Hypothalamus (tissue), 51 donors: Measurements from ENCODE around the gene SLC25A15.
"Not testable (repeated sequence)": the region's sequence is repeated elsewhere in the genome, so short reads cannot be mapped to it uniquely, and the experiment has no call there.

Source experiments
- DNase-seq, 51 donors: peaks; one replicate each; lab custom pipeline; 2025; lab: John Stamatoyannopoulos, UW

The SLC25A15 gene

DNA sequence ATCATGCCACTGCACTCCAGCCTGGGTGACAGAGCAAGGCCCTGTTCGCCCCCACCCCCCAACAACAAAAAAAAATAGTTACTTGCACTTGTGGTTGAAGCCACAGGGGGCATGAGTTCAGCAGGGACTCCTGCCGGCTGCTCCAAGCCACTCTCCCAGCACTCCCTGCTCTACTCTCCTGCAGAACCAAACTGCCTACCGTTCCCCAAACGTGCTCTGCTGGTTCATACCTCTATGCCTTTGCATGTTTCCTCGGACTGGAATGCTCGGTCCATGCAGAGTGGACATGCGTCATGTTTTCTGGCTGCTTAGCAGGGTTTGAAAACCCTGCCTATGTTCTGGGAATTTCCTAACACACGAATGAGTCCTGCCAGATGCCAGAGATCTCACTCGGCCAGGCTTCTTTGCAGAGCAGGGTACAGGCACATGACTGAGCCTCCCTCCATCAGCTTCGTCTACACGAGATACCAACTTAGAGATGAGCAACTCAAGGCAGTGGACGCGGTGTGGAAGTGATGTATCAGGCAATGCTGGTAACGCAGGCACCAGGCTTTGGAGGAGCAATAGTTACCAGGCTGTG is 8.5 kb upstream of the SLC25A15 start:
- no peak for DNase-seq

GRCh38 chr13:40781717-40782116 is 7.7 kb upstream of the SLC25A15 start:
- DNase-seq, result no peak

DNA sequence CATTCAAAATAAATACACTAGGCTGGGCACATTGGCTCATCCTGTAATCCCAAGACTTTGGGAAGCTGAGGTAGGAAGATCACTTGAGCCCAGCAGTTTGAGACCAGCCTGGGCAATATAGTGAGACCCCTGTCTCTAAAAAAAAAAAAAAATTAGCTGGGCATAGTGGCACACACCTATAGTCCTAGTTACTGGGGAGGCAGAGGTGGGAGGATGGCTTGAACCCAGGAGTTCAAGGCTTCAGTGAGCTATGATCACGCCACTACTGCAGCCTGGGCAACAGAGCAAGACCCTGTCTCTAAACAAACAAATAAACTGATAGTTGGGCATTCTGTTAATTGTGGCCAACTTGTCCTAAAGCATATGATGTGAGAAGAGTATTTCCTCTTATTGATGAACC is 6.4 kb upstream of the SLC25A15 start:
- not testable (repeated sequence) for DNase-seq

DNA sequence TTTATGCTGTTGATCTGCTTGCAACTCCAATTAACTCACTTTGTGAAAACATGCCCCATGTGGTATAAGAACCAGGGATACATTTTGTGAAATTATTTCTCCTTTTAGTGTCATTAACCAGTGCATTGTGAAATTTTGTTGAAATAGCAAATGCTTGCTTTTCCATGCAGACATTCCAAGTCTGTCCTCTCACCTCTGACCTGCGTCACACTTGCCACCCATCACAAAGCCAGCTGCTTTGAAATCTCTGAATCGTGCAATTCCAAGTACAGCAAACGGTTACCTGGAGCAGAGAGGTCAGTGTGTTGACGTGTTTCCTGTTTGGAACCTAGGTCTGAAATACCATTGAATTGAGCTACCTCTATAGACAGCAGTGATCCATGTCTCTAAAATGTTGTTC is 4.9 kb upstream of the SLC25A15 start:
- DNase-seq, result no peak

- DNase-seq, result no peak
Observed at GRCh38 chr13:40786568-40786996, 2.8 kb upstream of the SLC25A15 start.

DNA sequence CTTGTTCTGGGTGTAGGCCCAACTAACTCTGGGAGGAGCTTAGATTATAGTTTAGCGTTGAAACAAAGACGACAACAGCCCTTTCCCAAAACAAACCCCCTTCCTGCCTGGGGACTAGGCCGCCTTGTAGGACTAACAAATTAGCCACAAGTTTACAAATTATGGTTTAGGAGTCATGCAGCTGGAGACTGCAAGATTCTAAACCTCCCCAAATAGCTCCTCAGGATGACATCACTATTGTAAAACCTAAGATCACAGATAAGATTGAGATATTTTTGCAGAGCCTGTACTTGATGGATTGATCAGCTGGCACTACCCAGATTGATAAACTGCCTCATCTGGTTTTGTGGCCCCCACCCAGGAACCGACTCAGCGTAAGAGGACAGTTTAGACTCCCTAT is 2.3 kb upstream of the SLC25A15 start:
- DNase-seq, result no peak

- not testable (repeated sequence) for DNase-seq
Observed at GRCh38 chr13:40788540-40789274, 704 bp upstream of the SLC25A15 start.

DNA sequence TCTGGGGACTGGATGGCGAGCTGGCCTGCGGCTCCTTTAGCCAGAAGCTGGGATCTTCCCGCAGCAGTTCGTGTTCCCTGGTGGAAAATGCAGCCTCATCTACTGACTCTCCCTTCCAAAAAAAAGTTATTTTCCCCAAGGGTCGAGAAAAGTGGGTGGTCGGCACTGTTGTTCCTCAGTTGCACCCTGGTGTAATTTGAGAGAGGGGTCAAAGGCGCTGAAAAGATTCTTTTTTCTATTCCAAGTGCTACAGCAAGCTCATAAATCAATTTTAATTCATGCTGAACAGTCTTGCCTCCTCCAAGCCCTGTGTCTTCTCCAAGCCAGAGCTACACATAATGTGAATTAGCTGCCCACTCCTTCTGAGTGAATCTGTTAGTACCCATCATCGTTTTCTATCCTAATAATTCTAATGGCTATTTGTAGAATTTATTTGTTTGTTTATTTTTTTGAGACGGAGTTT is 774 bp downstream of the SLC25A15 start:
- no peak for DNase-seq

DNA sequence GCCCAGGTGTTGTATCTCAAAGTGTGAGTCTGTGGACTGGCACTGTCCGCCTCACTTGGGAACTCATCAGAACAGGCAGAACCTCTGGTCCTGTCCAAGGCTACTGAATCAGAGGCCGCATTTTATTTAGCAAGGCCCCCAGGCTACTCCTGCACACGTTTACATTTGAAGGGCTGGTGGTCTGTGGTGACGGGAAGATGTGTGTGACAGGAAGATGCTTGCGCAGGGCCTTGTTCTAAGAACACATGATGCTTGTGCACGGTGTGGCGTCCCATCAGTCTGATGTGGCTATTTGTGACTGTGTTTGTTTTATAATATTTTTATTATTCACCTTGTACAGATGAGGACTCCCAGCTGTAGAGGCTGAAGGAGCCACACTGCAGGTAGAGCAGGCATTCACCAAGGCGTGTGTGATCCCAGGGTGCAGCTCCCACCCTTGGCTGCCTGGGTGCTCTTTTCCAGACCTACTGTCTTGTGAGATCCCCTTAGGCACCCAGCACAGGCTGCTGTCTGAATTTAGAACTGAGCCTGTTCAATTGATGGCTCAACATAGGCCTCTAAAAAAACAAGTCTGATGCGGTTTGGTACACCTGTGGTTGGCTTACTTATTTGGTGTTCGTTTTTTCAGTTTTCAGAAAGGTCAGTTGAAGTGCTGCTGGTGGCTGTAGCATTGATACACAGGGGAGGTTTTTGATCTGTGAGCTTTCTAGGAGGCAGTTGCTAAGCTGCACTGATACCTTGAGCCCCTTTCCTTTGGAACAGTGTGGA is 3.1 kb downstream of the SLC25A15 start:
- no peak for DNase-seq

- DNase-seq, result no peak
Observed at GRCh38 chr13:40793339-40793738, 3.9 kb downstream of the SLC25A15 start.

- no peak for DNase-seq
Observed at GRCh38 chr13:40794414-40795368, 5.3 kb downstream of the SLC25A15 start.

DNA sequence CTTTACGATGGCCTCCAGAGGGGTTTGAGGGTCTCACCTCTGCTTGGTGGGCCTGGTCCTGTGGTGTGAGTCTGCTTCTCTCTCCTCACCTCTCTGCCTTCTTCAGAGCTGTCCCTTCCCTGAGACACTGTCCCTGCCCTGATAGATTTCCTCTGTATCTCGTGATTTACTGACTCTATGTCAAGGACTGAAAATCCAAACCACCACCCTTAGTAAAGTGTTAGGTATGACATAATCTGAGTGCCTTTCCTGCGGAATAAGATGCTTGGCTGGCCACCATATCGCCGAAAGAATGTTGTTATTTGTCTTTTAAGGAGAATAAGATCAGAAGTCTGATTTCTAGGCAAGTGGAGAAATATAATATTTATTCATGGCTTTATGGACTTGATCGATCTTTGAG is 7.2 kb downstream of the SLC25A15 start:
- no peak for DNase-seq

GRCh38 chr13:40798380-40798779 is 9.0 kb downstream of the SLC25A15 start:
- no peak for DNase-seq

DNA sequence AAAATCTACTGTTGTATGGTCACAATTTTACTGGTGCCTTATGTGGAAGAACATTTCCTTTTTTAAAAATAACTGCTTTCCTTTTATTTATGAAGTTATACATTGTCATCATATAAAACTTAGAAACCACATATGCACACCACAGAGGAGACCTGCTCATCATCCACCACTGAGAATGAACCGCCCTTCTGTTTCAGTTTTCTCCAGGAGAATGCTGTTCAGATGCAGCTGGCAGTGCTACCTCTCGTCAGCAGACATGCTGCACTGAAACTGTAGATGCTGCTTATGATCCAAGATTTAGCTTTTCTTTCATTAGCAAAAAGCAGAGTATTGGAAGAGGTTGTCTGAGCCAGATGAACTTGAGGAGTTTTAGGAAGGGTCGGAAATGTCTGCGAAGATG is 10.1 kb downstream of the SLC25A15 start:
- DNase-seq, result no peak

GRCh38 chr13:40800559-40800958 is 11.1 kb downstream of the SLC25A15 start:
- no peak for DNase-seq

GRCh38 chr13:40801255-40802217 is 12.1 kb downstream of the SLC25A15 start:
- no peak for DNase-seq

DNA sequence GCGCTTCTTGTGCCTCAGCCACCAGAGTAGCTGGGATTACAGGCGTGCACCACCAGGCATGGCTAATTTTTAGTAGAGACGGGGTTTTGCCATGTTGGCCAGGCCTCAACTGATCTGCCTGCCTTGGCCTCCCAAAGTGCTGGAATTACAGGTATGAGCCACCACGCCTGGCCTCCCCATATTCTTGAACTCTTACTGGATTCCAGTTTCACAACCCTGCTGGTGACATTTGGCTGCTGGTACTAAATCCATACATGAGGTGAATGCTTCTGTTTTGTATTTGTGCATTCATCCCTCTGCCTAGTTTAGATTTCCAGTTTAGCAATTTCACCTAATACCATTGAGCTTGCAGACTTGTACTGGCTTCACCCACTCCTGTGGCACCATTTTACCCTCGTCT is 13.9 kb downstream of the SLC25A15 start:
- DNase-seq, result no peak

- no peak for DNase-seq
Observed at GRCh38 chr13:40806241-40806640, 16.8 kb downstream of the SLC25A15 start.

GRCh38 chr13:40809471-40809870 is 20.1 kb downstream of the SLC25A15 start:
- no peak for DNase-seq
